Measurements from ENCODE around the gene CFAP299. TPM values are rescaled to one million over a fixed set of nuclear protein-coding genes. Genes with fewer than 3 reads are reported as not detected.
"Not testable (repeated sequence)": the region's sequence is repeated elsewhere in the genome, so short reads cannot be mapped to it uniquely, and the experiment has no call there.

Gene CFAP299
- total and polyA plus RNA-seq, 2 donors (not counting 3 experiments of a cell fraction or from before 2014, with no cell fraction given), result not detected

DNA sequence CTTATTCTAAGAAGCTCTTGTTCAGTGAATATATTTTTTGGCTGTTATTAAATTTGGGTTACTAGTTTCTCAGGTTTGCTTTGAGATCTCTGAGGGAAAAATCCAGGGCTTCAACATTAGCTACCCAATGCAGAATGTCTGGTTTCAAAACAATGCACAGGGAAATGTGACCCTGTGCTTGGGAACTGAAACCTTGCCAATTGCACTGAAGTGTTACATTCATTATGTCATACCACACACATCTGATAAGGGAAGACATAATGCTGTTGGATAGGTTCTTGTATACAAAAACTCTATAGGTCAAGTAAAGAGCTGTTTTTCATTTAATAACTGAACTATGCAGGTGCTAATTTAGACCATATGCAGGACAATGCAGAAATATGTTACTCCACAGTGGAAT lies 349.7 kb downstream of the CFAP299 start:
- intact Hi-C loops (cut with micrococcal nuclease), result no loop called here
- CTCF ChIA-PET, result no interaction called here
- POLR2A ChIA-PET, result no interaction called here
- BruUV-seq (replicated peaks), result no TSS peak
- no peak overlapping the region for H3K27ac ChIP-seq (ENCODE audit: insufficient read depth, low read depth, low read length)
- no peak for DNase-seq (ENCODE audit: low read depth, low spot score)
- H3K27me3 ChIP-seq (ENCODE audit: control insufficient read depth in 2 of 2, insufficient read depth in 2 of 2, low read length in 2 of 2), result no peaks in the 10 kb centered on the region
- TF ChIP-seq GATA2 (IDR thresholded peaks at IDR 0.05; ENCODE audit: insufficient read depth, insufficient read length, low read depth, low read length), result no peak
- TF ChIP-seq MYC (IDR thresholded peaks at IDR 0.05; ENCODE audit: low read depth, low read length), result no peak
- TF ChIP-seq FOS (IDR thresholded peaks at IDR 0.05; ENCODE audit: borderline replicate concordance, insufficient read depth, low read length), result no peak
- TF ChIP-seq MAX (IDR thresholded peaks at IDR 0.05; ENCODE audit: insufficient read depth, insufficient read length), result no peak
- no peak for TF ChIP-seq JUN (IDR thresholded peaks at IDR 0.05; ENCODE audit: borderline replicate concordance, insufficient read depth, insufficient read length, low read depth)
- no peak for TF ChIP-seq EZH2 (IDR thresholded peaks at IDR 0.05; ENCODE audit: borderline replicate concordance, low read depth, low read length, severe bottlenecking)
- no peak for TF ChIP-seq POLR2AphosphoS5 (IDR thresholded peaks at IDR 0.05; ENCODE audit: insufficient read depth, low read depth, low read length)
- TF ChIP-seq, protein P1, sequence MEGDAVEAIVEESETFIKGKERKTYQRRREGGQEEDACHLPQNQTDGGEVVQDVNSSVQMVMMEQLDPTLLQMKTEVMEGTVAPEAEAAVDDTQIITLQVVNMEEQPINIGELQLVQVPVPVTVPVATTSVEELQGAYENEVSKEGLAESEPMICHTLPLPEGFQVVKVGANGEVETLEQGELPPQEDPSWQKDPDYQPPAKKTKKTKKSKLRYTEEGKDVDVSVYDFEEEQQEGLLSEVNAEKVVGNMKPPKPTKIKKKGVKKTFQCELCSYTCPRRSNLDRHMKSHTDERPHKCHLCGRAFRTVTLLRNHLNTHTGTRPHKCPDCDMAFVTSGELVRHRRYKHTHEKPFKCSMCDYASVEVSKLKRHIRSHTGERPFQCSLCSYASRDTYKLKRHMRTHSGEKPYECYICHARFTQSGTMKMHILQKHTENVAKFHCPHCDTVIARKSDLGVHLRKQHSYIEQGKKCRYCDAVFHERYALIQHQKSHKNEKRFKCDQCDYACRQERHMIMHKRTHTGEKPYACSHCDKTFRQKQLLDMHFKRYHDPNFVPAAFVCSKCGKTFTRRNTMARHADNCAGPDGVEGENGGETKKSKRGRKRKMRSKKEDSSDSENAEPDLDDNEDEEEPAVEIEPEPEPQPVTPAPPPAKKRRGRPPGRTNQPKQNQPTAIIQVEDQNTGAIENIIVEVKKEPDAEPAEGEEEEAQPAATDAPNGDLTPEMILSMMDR (IDR thresholded peaks at IDR 0.05; ENCODE audit: extremely low read depth in 1 of 2, insufficient read depth in 1 of 2, low read depth in 1 of 2, low read length in 2 of 2), result no peak
- TF ChIP-seq POLR2A (IDR thresholded peaks at IDR 0.05; ENCODE audit: low read depth, low read length), result no peak
- peaks cover 2% of the 10 kb centered on the region for H3K9me3 ChIP-seq (replicated peaks; ENCODE audit: control insufficient read depth, insufficient read depth, low read length)
- dilution Hi-C loops (cut with MboI; ENCODE audit: extremely low pct_ligation_motif_present, low sequenced_read_pairs), result no loop called here
- H3K9ac ChIP-seq (replicated peaks; ENCODE audit: extremely low read depth, insufficient read depth, low read length), result no peak overlapping the region
- no peaks in the 10 kb centered on the region for H3K4me1 ChIP-seq (ENCODE audit: control insufficient read depth, extremely low read depth, insufficient read depth, low read length)
- no peak for FAIRE-seq
- H4K20me1 ChIP-seq (replicated peaks; ENCODE audit: control insufficient read depth, extremely low read depth, insufficient read depth, low read length), result no peaks in the 10 kb centered on the region
- no peak overlapping the region for H3K4me2 ChIP-seq (ENCODE audit: insufficient read depth, low read length)
- no peaks in the 10 kb centered on the region for H3K79me2 ChIP-seq (ENCODE audit: control insufficient read depth, insufficient read depth, low read length)
- no peak overlapping the region for H3K4me3 ChIP-seq (replicated peaks in 1 of 3; ENCODE audit: insufficient read depth in 1 of 3, low read depth in 1 of 3, low read length in 3 of 3)
- no peaks in the 10 kb centered on the region for H3K36me3 ChIP-seq (ENCODE audit: control insufficient read depth in 2 of 2, extremely low read depth in 1 of 2, insufficient read depth in 2 of 2, low read length in 2 of 2)
- no peak overlapping the region for H2AFZ ChIP-seq (ENCODE audit: low read depth, low read length)
- no peaks in the 10 kb centered on the region for H3K9me1 ChIP-seq (replicated peaks; ENCODE audit: control insufficient read depth, extremely low read depth, insufficient read depth, low read length)

DNA sequence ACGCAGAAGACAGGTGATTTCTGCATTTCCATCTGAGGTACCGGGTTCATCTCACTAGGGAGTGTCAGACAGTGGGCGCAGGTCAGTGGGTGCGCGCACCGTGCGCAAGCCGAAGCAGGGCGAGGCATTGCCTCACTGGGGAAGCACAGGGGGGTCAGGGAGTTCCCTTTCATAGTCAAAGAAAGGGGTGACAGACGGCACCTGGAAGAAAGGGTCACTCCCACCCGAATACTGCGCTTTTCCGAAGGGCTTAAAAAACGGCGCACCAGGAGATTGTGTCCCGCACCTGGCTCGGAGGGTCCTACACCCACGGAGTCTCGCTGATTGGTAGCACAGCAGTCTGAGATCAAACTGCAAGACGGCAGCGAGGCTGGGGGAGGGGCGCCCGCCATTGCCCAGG lies 352.2 kb downstream of the CFAP299 start:
- BruUV-seq (replicated peaks); H3K79me2 ChIP-seq (ENCODE audit: control insufficient read depth, insufficient read depth, low read length); H3K27ac ChIP-seq (ENCODE audit: insufficient read depth, low read depth, low read length); H3K4me3 ChIP-seq (replicated peaks in 1 of 3; ENCODE audit: insufficient read depth in 1 of 3, low read depth in 1 of 3, low read length in 3 of 3); CTCF ChIA-PET; H3K4me1 ChIP-seq (ENCODE audit: control insufficient read depth, extremely low read depth, insufficient read depth, low read length); dilution Hi-C loops (cut with MboI; ENCODE audit: extremely low pct_ligation_motif_present, low sequenced_read_pairs); H3K36me3 ChIP-seq (ENCODE audit: control insufficient read depth in 2 of 2, extremely low read depth in 1 of 2, insufficient read depth in 2 of 2, low read length in 2 of 2); H2AFZ ChIP-seq (ENCODE audit: low read depth, low read length); H3K27me3 ChIP-seq (ENCODE audit: control insufficient read depth in 2 of 2, insufficient read depth in 2 of 2, low read length in 2 of 2); POLR2A ChIA-PET; H3K9me1 ChIP-seq (replicated peaks; ENCODE audit: control insufficient read depth, extremely low read depth, insufficient read depth, low read length); FAIRE-seq; DNase-seq (ENCODE audit: low read depth, low spot score); H3K9me3 ChIP-seq (replicated peaks; ENCODE audit: control insufficient read depth, insufficient read depth, low read length); H4K20me1 ChIP-seq (replicated peaks; ENCODE audit: control insufficient read depth, extremely low read depth, insufficient read depth, low read length); H3K4me2 ChIP-seq (ENCODE audit: insufficient read depth, low read length); intact Hi-C loops (cut with micrococcal nuclease); H3K9ac ChIP-seq (replicated peaks; ENCODE audit: extremely low read depth, insufficient read depth, low read length): not testable (repeated sequence)

Data from endothelial cell of umbilical vein (primary cell).